GM19328 (cell line): ENCODE measurements around the gene OR11H7.
"Not testable (repeated sequence)": the region's sequence is repeated elsewhere in the genome, so short reads cannot be mapped to it uniquely, and the experiment has no call there.

Source experiments
- ATAC-seq: cut with Tn5 transposase; IDR thresholded peaks from one replicate; pipeline ENCODE4 v1.9.1; 2021; ENCODE audit warnings: mild to moderate bottlenecking, moderate library complexity; ENCODE audit not compliant: unreplicated experiment

OR11H7 gene

DNA sequence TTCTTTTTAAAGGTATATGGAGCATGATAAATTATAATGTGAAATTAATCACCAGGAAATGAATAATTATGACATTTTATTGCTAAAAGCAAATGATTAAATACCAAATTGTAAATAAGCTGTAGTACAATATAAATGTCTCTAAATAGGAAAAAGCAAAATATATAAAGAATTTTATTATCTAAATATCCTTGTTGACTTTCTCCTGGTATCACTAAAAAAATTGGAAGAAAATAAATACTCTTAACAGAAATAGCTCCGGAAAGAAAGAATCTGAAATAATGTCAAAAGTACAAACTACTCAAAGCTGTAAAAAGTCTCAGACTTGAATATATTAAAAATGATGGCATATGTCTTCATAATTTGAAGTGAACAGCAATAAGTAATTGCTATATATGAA is at the start of gene OR11H7:
OR11H7 (plus strand) TSS at position 301 of the 400 bp plus-strand sequence.
- ATAC-seq, result no peak

DNA sequence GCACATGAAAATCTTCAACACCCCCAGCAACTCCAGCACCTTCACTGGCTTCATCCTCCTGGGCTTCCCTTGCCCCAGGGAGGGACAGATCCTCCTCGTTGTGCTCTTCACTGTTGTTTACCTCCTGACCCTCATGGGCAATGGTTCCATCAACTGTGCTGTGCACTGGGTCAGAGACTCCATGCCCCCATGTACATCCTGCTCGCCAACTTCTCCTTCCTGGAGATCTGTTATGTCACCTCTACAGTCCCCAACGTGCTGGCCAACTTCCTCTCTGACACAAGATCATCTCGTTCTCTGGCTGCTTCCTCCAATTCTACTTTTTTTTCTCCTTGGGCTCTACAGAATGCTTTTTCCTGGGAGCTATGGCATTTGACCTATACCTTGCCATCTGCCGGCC is 49.6 kb upstream of the OR11H7 start:
- no peak for ATAC-seq

- ATAC-seq, result no peak
Measured at GRCh38 chr14:20179880-20180279, 48.9 kb upstream of the OR11H7 start.

DNA sequence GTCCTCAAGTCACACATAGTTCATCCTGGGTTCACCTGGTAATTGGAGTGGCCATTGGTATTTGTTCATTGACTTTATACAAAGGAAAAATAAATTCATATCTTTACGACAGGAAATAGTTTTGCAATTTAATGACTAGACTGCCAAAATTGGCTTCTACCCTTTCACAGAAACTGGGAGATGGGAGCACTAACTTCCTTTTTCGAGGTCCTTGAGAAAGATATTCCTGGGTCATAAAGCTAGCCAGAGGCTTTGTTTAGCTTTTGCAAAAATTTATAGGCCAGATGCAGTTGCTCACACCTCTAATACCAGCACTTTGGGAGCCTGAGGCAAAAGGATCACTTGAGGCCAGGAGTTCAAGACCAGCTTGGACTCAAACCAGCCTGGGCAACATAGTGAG is 48.3 kb upstream of the OR11H7 start:
- no peak for ATAC-seq

- ATAC-seq, result no peak
Measured at GRCh38 chr14:20184181-20184580, 44.6 kb upstream of the OR11H7 start.

DNA sequence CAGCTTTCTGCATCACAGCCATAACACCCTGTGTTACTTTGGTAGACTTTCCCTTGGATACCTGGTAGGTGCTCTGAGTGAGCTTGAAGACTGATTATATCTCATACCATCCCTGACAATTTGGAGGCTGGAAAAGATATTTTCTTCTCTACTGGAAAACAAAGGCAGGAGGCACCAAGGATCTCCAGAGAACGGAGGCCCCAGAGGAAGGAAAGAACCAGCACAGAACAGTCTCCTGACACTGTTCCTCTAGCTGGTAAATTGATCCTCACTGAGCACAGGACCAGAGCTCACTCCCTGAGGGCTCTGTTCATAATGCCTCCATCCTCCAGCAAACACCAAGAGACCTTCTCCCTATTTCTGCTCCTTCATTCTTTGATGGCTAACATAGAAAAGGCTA is 38.2 kb upstream of the OR11H7 start, which contains the start of gene OR11G2:
OR11G2 (plus strand) TSS at position 301 of the 400 bp plus-strand sequence. CDS start 6,542 bp downstream, outside the sequence.
- no peak for ATAC-seq

DNA sequence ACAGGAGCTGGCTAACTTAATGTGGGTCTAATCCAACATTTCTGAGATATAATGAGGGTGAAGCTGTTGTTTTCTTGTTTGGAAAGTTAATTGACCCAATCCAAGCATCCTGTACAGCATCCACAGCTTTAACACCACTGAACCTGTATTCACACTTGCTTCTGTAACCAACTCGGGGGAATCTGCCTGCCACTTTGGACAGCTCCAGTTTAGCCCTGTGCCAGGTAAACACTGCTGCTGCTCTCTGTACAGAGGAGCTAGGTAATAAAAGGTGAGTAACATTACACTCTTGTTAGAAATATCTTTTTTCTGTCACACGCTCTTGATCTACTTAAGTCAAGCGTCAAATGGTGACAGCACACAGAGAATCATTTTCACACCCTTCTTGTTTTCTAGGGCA is 37.4 kb upstream of the OR11H7 start:
- ATAC-seq, result no peak

GRCh38 chr14:20194101-20194500 is 34.7 kb upstream of the OR11H7 start:
- ATAC-seq, result no peak

DNA sequence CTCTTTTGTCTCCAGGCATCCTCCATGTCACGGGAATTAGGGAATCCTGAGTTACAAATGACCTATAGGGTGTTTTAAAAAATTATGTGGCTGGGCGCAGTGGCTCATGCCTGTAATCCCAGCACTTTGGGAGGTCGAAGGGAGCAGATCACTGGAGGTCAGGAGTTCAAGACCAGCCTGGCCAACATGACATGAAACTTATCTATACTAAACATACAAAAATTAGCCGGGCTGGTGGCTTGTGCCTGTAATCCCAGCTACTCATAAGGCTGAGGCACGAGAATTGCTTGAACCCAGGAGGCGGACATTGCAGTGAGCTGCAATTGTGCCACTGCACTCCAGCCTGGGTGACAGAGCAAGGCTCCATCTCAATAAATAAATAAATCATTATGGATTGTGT is 33.6 kb upstream of the OR11H7 start:
- not testable (repeated sequence) for ATAC-seq

GRCh38 chr14:20195911-20196310 is 32.9 kb upstream of the OR11H7 start:
- no peak for ATAC-seq

DNA sequence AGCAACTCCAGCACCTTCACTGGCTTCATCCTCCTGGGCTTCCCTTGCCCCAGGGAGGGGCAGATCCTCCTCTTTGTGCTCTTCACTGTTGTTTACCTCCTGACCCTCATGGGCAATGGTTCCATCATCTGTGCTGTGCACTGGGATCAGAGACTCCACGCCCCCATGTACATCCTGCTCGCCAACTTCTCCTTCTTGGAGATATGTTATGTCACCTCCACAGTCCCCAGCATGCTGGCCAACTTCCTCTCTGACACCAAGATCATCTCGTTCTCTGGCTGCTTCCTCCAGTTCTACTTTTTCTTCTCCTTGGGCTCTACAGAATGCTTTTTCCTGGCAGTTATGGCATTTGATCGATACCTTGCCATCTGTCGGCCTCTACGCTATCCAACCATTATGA is 31.3 kb upstream of the OR11H7 start:
- ATAC-seq, result no peak

DNA sequence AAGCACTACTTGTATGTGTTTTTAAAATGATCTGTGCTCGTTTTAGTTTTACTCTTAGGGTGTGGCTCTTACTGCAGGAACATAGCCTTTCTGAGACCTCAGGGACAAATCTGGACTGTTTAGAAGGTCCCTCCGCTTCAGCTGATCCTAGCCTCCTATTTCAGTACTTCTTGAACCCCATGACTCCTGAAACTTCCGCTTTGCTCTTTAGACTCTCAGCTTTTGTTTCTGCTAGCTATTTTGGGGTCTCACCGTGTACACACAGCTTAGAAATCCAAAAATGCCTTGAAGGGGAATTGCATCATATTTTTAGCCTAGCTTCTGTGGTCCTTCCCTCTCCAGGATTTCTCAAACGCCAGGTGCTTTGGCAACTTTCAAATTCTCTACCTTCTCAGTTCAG is 29.8 kb upstream of the OR11H7 start:
- no peak for ATAC-seq

GRCh38 chr14:20204721-20205120 is 24.1 kb upstream of the OR11H7 start:
- ATAC-seq, result no peak

GRCh38 chr14:20209595-20209994 is 19.2 kb upstream of the OR11H7 start:
- no peak for ATAC-seq

DNA sequence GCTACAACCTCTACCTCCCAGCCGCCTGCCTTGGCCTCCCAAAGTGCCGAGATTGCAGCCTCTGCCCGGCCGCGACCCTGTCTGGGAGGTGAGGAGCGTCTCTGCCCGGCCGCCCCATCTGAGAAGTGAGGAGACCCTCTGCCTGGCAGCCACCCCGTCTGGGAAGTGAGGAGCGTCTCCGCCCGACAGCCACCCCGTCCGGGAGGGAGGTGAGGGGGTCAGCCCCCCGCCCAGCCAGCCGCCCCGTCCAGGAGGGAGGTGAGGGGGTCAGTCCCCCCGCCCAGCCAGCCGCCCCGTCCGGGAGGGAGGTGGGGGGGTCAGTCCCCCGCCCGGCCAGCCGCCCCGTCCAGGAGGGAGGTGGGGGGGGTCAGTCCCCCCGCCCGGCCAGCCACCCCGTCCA is 16.4 kb upstream of the OR11H7 start:
- ATAC-seq, result not testable (repeated sequence)

DNA sequence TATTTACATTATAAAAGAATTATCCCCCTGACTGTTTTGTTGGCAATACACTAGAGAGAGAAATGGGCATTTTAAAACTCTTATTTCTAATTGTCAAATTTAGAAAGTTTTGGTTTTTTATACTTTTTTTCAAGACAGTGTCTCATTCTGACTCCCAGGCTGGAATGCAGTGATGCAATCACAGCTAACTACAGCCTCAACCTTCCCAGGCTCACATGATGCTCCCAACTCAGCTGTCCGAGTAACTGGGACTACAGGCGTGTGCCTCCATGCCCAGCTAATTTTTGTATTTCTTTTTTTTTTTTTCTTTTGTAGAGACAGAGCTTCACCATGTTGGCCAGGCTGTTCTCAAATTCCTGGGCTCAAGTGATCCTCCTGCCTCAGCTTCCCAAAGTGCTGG is 13.6 kb upstream of the OR11H7 start:
- ATAC-seq, result no peak

GRCh38 chr14:20219033-20219432 is 9.7 kb upstream of the OR11H7 start:
- ATAC-seq, result no peak

DNA sequence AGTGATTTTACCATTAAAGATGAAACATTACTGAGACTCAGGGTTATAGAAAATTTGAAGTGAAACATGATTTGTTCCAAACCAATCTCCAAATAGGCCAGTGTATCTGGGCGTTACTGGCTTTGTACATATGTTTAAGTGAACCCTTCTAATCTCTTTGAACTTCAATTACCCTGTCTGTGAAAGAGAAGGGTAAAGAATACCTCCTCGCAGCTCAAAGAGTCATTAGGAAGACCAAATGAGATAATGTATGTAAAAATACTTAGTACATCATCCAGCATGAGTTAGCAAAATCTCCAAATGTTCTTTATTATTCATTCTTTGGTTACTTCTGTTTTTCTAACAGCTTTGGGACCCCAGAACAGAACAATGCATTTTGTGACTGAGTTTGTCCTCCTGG is 5.4 kb upstream of the OR11H7 start, which contains the start of gene OR11H6:
OR11H6 (plus strand) TSS at position 301 of the 400 bp plus-strand sequence; CDS start at position 301, 0 bp downstream.
- no peak for ATAC-seq

- ATAC-seq, result not testable (repeated sequence)
Measured at GRCh38 chr14:20235415-20235814, 6.6 kb downstream of the OR11H7 start.

DNA sequence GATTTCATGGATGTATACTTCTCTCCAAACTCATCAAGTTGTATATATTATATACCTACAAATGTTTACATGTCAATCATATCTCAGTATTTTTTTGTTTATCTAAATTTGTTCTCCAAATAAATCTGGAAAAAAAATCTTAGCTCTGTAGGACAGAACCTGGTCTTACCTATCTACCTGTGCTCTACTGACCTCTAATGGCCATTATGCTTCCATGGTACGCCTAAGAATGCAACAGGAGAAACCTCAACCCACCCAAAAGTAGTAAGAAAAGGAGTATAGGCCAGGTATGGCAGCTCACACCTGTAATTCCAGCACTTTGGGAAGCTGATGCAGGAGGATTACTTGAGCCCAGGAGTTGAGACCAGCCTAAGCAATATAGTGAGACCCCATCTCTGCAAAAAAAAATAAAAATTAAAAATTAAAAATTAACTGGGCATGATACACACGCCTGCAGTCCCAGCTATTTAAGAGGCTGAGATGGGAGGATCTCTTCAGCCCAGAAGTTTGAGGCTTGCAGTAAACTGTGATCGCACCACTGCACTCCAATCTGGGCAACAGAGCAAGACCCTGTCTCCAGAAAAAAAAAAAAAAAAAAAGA is 19.0 kb downstream of the OR11H7 start:
- no peak for ATAC-seq

- ATAC-seq, result no peak
Measured at GRCh38 chr14:20262642-20263128, 33.9 kb downstream of the OR11H7 start.

DNA sequence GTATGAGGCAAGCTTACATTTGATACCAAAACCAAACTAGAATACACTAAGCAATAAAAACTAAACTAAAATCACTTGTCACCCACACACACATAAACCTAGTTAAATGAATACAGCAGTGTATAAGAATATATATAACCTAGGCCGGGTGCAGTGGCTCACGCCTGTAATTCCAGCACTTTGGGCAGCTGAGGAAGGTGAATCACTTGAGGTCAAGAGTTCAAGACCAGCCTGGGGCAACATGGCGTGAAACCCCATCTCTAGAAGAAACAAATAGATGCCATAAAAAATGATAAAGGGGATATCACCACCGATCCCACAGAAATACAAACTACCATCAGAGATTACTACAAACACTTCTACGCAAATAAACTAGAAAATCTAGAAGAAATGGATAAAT is 35.6 kb downstream of the OR11H7 start:
- not testable (repeated sequence) for ATAC-seq

GRCh38 chr14:20274062-20274461 is 45.3 kb downstream of the OR11H7 start:
- no peak for ATAC-seq
